GM12874 (cell line): ENCODE data around the gene MRRF.

Experiments
- TF ChIP-seq, protein P1 (sequence below): IDR thresholded peaks from 2 replicates; pipeline ENCODE4 v1.5.1; 2011; ENCODE audit warnings: low read depth, mild to moderate bottlenecking, control low read depth, low read length, moderate library complexity; ENCODE audit not compliant: insufficient read depth

The MRRF gene

DNA sequence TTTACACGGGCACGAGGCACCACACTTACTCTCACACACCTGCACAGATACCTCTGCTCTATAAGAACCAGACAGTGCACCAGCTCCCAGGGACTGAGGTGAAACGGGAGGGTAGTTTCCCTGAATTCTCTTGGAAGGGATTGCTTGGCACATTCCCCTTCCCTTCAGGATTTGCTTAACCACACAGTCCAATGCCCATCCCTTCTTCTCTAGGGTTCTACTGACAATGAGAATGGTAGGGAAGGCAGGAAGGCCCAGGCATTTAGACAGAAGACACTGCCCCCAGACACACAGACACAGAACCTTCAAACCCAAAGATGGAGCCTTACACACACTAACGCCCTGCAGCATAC lies 35.2 kb upstream of the MRRF start:
- TF ChIP-seq, protein P1, sequence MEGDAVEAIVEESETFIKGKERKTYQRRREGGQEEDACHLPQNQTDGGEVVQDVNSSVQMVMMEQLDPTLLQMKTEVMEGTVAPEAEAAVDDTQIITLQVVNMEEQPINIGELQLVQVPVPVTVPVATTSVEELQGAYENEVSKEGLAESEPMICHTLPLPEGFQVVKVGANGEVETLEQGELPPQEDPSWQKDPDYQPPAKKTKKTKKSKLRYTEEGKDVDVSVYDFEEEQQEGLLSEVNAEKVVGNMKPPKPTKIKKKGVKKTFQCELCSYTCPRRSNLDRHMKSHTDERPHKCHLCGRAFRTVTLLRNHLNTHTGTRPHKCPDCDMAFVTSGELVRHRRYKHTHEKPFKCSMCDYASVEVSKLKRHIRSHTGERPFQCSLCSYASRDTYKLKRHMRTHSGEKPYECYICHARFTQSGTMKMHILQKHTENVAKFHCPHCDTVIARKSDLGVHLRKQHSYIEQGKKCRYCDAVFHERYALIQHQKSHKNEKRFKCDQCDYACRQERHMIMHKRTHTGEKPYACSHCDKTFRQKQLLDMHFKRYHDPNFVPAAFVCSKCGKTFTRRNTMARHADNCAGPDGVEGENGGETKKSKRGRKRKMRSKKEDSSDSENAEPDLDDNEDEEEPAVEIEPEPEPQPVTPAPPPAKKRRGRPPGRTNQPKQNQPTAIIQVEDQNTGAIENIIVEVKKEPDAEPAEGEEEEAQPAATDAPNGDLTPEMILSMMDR = no peak

DNA sequence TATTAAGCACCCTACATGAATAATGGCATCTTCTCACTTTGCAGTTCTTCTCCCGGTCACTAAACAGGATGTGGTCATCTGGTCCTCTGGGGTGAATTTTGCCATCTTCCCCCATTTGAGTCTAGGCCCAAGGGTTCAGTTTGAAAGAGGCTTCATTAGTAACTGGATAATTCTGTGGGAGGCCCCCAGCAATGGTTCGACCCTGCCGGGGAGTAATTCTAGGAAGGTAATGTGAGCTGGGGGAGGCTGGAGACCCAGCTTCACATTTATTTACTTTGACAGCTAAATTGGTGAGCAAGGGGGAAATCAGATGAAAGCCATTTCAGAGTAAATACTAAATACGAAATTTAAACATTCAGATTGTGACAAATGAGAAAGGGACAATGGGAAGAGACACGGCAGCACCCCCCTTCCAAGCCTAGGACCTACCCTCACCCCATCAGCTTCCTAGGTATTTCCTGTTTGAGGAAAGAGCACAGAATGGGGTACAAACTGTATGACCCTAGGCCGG lies 31.8 kb upstream of the MRRF start:
- TF ChIP-seq, protein P1 = no peak

DNA sequence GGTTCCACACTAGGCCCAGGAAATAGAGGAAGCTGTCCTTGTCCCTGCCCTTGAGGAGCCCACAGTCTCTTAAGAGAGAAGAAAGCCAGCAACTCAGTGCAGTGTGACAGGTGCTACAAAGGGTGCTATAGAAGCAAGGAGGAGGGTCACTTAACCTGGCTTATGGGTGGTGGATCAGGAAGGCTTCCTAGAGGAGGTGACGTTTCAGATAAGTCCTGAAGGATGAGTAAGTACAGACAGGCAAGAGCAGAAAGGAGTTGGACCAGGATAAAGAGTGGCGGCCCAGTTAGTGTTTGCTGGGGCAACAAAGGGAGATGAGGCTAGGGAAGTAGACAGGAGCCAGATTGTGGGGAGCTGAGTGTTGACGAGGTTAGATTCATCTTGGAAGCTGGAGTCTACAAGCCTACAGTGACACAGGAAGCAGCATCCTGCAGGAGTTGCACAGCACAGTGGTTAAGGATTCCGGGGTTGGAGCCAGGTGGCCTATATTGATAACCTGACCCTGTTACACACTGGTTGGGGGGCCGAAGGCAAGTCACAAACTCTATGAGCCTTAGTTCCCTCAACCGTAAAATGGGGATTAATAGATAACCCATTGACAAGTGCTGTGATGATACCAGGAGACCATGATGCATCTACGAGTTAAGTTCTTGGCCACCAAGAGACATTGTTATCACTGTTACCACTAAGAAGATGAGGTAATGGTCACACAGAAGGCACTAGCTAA lies 30.5 kb upstream of the MRRF start:
- TF ChIP-seq, protein P1 = no peak

DNA sequence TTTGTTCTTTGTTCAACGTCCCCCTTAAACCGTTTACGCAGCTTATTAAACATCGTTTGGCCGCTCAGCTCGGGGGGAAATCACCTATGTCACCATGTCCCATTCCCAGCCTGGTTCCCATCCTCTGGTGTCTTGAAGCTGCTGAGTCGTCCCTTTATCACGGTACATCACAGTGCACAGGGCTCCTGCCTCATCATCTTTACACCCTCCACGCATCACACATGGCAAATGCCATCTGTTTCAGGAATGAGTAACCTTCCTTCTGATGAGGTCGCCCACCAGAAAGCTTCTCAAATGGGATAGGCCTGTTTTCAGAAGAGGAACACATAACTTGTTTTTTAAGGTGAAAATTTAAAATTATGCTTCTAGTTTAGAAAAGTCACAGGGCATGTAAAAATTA lies 28.0 kb upstream of the MRRF start:
- TF ChIP-seq, protein P1 = no peak

DNA sequence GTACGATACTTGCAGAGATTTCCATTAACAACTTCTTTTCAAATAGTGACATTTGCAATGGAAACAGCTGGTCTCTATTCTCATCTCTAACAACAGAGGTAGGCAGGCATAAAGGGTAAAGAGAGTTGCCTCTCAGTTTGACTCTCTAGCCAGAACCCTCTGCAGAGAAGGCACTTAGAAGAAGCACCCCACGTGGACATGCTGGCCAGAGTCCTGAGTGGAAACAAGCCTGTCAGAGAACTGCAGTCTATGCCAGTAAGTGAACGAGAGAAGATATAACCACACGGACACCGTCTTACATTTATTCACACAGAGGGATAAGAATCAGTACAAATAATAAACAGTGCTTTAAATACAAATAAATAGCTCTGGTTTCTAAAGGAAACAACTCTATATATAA lies 25.0 kb upstream of the MRRF start:
- TF ChIP-seq, protein P1 = no peak

DNA sequence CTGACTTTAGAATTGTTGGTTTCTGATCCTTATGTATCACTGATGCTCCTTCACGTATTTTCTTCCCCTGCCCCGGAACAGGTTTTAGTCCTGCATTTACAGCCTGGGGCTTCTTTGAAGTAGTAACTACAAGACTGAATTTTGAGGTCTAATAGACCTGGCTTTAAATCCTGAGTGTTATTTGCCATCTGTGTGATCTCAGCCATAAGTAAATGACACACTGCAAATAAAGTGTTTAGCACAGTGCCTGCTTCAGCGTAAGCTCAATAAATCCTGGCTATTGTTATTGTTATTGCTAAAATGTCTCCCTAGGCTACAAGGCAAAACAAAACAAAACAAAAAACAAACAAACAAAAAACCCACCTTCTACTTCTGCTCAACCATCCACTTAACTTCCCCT lies 20.3 kb upstream of the MRRF start:
- TF ChIP-seq, protein P1 = no peak

DNA sequence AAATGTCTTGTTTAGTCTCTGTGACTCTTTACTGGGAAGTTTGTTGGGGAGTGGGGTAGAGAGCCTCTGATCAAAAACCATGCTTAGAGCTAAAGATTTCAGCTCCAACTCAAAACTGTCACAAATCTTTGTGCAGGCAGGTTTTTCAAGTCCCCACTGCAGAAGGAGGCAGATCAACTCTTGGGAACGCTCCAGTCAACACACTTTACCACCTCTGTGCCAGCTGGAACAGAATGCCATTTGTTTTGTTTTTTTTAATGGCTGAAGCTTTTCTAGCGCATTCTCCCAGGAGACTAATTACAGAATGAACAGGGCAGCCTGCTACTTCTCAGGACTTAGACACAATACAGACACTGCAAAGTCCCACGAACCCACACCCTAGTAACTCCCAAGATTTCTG lies 18.0 kb upstream of the MRRF start:
- TF ChIP-seq, protein P1 = no peak

DNA sequence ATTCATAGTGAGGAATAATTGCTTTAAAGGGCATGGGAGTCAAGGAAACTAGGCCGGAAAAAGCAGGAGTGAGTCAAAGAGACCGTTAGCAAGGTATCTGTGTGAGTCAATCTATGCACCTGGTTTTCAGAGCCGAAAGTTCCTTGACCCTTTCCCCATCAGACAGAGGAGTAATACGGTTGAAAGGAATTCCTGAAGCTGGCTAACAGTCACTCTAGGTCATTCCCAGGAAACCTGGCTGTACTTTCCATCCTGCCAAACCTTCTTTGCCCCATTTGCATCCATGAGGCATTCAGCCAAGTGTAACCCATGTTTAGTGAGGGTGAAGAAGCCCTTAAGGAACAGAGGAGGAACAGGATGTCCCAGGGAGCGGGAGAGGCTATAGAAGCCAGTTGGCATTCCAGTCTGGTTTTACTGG lies 16.2 kb upstream of the MRRF start:
- TF ChIP-seq, protein P1 = no peak
